H1 (cell line): ENCODE results near the gene FRMD4A. TPM values are rescaled to one million over a fixed set of nuclear protein-coding genes. Genes with fewer than 3 reads are reported as not detected.

Source experiments
- CTCF ChIA-PET: fragments of 300-600 bp; sonication (Branson Sonifier 250); formaldehyde crosslinking; loops from one replicate; lab custom pipeline; 2021; ENCODE audit not compliant: partially characterized antibody; lab: Charles Lee
- POLR2A ChIA-PET: fragments of 300-600 bp; sonication (Branson Sonifier 250); formaldehyde crosslinking; loops from one replicate; lab custom pipeline; 2021; ENCODE audit warnings: inconsistent platforms; ENCODE audit not compliant: partially characterized antibody; lab: Charles Lee
- DNase-seq, 2 experiments: peaks; one replicate each; pipeline versions ENCODE4 v3.0.0 to v3.0.0-alpha.2; 2010 to 2022; ENCODE audit warnings: low spot score in 2 of 2, low read depth in 1 of 2, mixed read lengths in 1 of 2
- FAIRE-seq: peaks from 2 replicates; lab custom pipeline; 2011; peaks lifted over from hg19 to GRCh38; lab: Jason Lieb, UNC
- H2AFZ ChIP-seq: 2 replicates; pipeline ENCODE4 v1.8.1; 2012; ENCODE audit warnings: low read length, inconsistent platforms
- H2AK5ac ChIP-seq: 2 replicates; pipeline ENCODE4 v1.6.1; 2013; ENCODE audit warnings: low read depth, low read length
- H2BK120ac ChIP-seq: replicated peaks from 2 replicates; pipeline ENCODE3; 2013; ENCODE audit warnings: low read depth, low read length, inconsistent platforms
- H2BK12ac ChIP-seq: 2 replicates; pipeline ENCODE4 v1.6.1; 2013; ENCODE audit warnings: low read depth, low read length
- H2BK15ac ChIP-seq: 2 replicates; pipeline ENCODE4 v1.6.1; 2013; ENCODE audit warnings: low read length
- H2BK20ac ChIP-seq: 2 replicates; pipeline ENCODE4 v1.6.1; 2013; ENCODE audit warnings: low read length
- H2BK5ac ChIP-seq: 2 replicates; pipeline ENCODE4 v1.6.1; 2013; ENCODE audit warnings: low read depth, low read length
- H3K14ac ChIP-seq: 2 replicates; pipeline ENCODE4 v1.6.1; 2013; ENCODE audit warnings: inconsistent platforms; ENCODE audit not compliant: insufficient read length
- H3K18ac ChIP-seq: 2 replicates; pipeline ENCODE4 v1.6.1; 2013; ENCODE audit warnings: low read length; ENCODE audit errors: extremely low read depth
- H3K23ac ChIP-seq: 2 replicates; pipeline ENCODE4 v1.6.1; 2013; ENCODE audit warnings: inconsistent platforms; ENCODE audit not compliant: insufficient read length
- H3K23me2 ChIP-seq: 2 replicates; pipeline ENCODE4 v1.6.1; 2013; ENCODE audit warnings: low read depth, low read length
- H3K27ac ChIP-seq: 2 replicates; pipeline ENCODE4 v1.6.1; 2011; ENCODE audit warnings: low read depth, low read length, inconsistent platforms
- H3K27me3 ChIP-seq, 4 experiments: replicated peaks in 1 of 4; 1 replicate in 1 of 4; 2 replicates in 3 of 4; pipeline versions ENCODE4 v1.6.1 to v1.8.1; 2011 to 2013; ENCODE audit warnings: low read length in 3 of 4, mild to moderate bottlenecking in 3 of 4, inconsistent platforms in 2 of 4, mixed read lengths in 2 of 4, moderate library complexity in 1 of 4; ENCODE audit not compliant: control insufficient read depth in 3 of 4, insufficient read depth in 3 of 4; ENCODE audit errors: extremely low read depth in 1 of 4
- H3K36me3 ChIP-seq, 4 experiments: 2 replicates each; pipeline versions ENCODE4 v1.6.1 to v1.8.1; 2011 to 2013; ENCODE audit warnings: mild to moderate bottlenecking in 4 of 4, low read length in 3 of 4, moderate library complexity in 2 of 4, control low read depth in 1 of 4, inconsistent platforms in 1 of 4; ENCODE audit not compliant: insufficient read depth in 4 of 4, control insufficient read depth in 2 of 4
- H3K4ac ChIP-seq: replicated peaks from 2 replicates; pipeline ENCODE3; 2013; ENCODE audit warnings: low read length, low read depth, mixed read lengths, inconsistent platforms; ENCODE audit not compliant: insufficient read length
- H3K4me1 ChIP-seq, 4 experiments: replicated peaks in 1 of 4; 1 replicate in 1 of 4; 2 replicates in 3 of 4; pipeline versions ENCODE4 v1.6.1 to v1.8.1; 2011 to 2013; ENCODE audit warnings: low read length in 3 of 4, inconsistent platforms in 2 of 4, mixed read lengths in 1 of 4; ENCODE audit not compliant: insufficient read depth in 4 of 4, control insufficient read depth in 3 of 4
- H3K4me2 ChIP-seq, 2 experiments: 2 replicates each; pipeline versions ENCODE4 v1.6.1 to v1.8.1; 2011 to 2013; ENCODE audit warnings: low read depth in 2 of 2, low read length in 2 of 2, control low read depth in 1 of 2, inconsistent platforms in 1 of 2, mild to moderate bottlenecking in 1 of 2; ENCODE audit not compliant: insufficient read depth in 1 of 2
- H3K4me3 ChIP-seq, 4 experiments: fragments of 200-600, 300-600 bp in 1 of 4; sonication (generic), shearing (Covaris generic), sonication (Bioruptor Twin) in 1 of 4; 2 replicates each; pipeline versions ENCODE4 v1.5.1 to v1.8.1; 2011 to 2016; ENCODE audit warnings: low read length in 4 of 4, low read depth in 3 of 4, control low read depth in 2 of 4, inconsistent platforms in 2 of 4, mild to moderate bottlenecking in 2 of 4, mixed read lengths in 1 of 4, moderate library complexity in 1 of 4; ENCODE audit not compliant: insufficient read depth in 2 of 4; ENCODE audit errors: extremely low read depth in 1 of 4
- H3K56ac ChIP-seq: replicated peaks from 2 replicates; pipeline ENCODE3; 2013; ENCODE audit warnings: low read depth, mild to moderate bottlenecking, mixed read lengths, low read length, inconsistent platforms; ENCODE audit not compliant: insufficient read length
- H3K79me1 ChIP-seq: 2 replicates; pipeline ENCODE4 v1.6.1; 2013; ENCODE audit warnings: low read depth, low read length, control low read depth
- H3K79me2 ChIP-seq, 2 experiments: 2 replicates each; pipeline versions ENCODE4 v1.6.1 to v1.8.1; 2012 to 2013; ENCODE audit warnings: low read length in 2 of 2, mild to moderate bottlenecking in 2 of 2, inconsistent platforms in 1 of 2; ENCODE audit not compliant: insufficient read depth in 2 of 2, control insufficient read depth in 1 of 2
- H3K9ac ChIP-seq, 4 experiments: replicated peaks in 1 of 4; 1 replicate in 1 of 4; 2 replicates in 3 of 4; pipeline versions ENCODE4 v1.6.1 to v1.8.1; 2011 to 2013; ENCODE audit warnings: low read depth in 3 of 4, low read length in 3 of 4, control low read depth in 2 of 4, mild to moderate bottlenecking in 2 of 4, moderate library complexity in 2 of 4, inconsistent platforms in 1 of 4; ENCODE audit errors: extremely low read depth in 1 of 4
- H3K9me3 ChIP-seq, 2 experiments: 2 replicates each; pipeline versions ENCODE4 v1.6.1 to v1.8.1; 2012 to 2013; ENCODE audit warnings: mild to moderate bottlenecking in 2 of 2, moderate library complexity in 2 of 2, control low read depth in 1 of 2, inconsistent platforms in 1 of 2, low read depth in 1 of 2, low read length in 1 of 2, mixed read lengths in 1 of 2; ENCODE audit not compliant: insufficient read depth in 2 of 2
- H4K20me1 ChIP-seq, 2 experiments: replicated peaks in 1 of 2; 2 replicates each; pipeline versions ENCODE3 to v1.8.1; 2011 to 2013; ENCODE audit warnings: inconsistent platforms in 2 of 2, low read length in 2 of 2, mild to moderate bottlenecking in 1 of 2; ENCODE audit not compliant: insufficient read depth in 2 of 2, control insufficient read depth in 1 of 2
- H4K5ac ChIP-seq: 2 replicates; pipeline ENCODE4 v1.6.1; 2013; ENCODE audit warnings: low read length, low read depth, mixed read lengths, inconsistent platforms; ENCODE audit not compliant: insufficient read length
- H4K8ac ChIP-seq: 2 replicates; pipeline ENCODE4 v1.8.0; 2013; ENCODE audit warnings: mild to moderate bottlenecking, moderate library complexity, low read length, inconsistent platforms; ENCODE audit not compliant: insufficient read depth; ENCODE audit errors: extremely low read depth
- H4K91ac ChIP-seq: replicated peaks from 2 replicates; pipeline ENCODE3; 2013; ENCODE audit warnings: low read length, mixed read lengths, inconsistent platforms; ENCODE audit not compliant: insufficient read length
- EP300 ChIP-seq, 2 experiments: IDR thresholded peaks; 1 replicate in 1 of 2; 2 replicates in 1 of 2; pipeline ENCODE4 v1.6.1; 2011 to 2012; ENCODE audit warnings: low read depth in 2 of 2, low read length in 2 of 2, mild to moderate bottlenecking in 2 of 2, borderline replicate concordance in 1 of 2, inconsistent platforms in 1 of 2, moderate library complexity in 1 of 2
- RAD21 ChIP-seq, 2 experiments: IDR thresholded peaks in 1 of 2; conservative IDR thresholded peaks in 1 of 2; 2 replicates each; pipeline ENCODE4 v1.6.1; 2011; ENCODE audit warnings: low read depth in 2 of 2, low read length in 2 of 2, improper control_type of control experiment in 1 of 2, inconsistent platforms in 1 of 2, mild to moderate bottlenecking in 1 of 2, moderate library complexity in 1 of 2
- WGBS, 2 experiments: shearing (Covaris generic) in 1 of 2; methylation state at CpG; one replicate each; pipeline versions ENCODE4 v1.1.6 to v1.1.7; 2013 to 2015; ENCODE audit warnings: low lambda C conversion rate in 2 of 2, mixed read lengths in 2 of 2, inconsistent platforms in 1 of 2, low coverage in 1 of 2, missing lambda C conversion rate in 1 of 2; ENCODE audit not compliant: insufficient replicate concordance in 2 of 2, insufficient coverage in 1 of 2, insufficient read length in 1 of 2; ENCODE audit errors: extremely low coverage in 1 of 2, missing lambda C conversion rate in 1 of 2; 5-methylcytosine and 5-hydroxymethylcytosine counted together
- polyA plus RNA-seq, 7 experiments: library from polyadenylated mRNA; depleted of rRNA in 3 of 7; stranded (reverse) in 5 of 7; unstranded in 2 of 7; fragments of >200 nt in 5 of 7; fragments of 200-250 nt in 2 of 7; gene quantifications; 1 replicate in 5 of 7; 2 replicates in 1 of 7; 4 replicates in 1 of 7; pipeline versions ENCODE4 v1.2.1 to v1.2.3, GENCODE V29; 2011 to 2013; ENCODE audit warnings: missing spikeins in 2 of 7, mixed read lengths in 2 of 7
- total RNA-seq: library from RNA; stranded (reverse); fragmentation: NEBNext Ultra II Directional; extraction: Animal tissue kit (Norgen Biotek cat#: 25700); gene quantifications from 2 replicates; pipeline ENCODE4 v1.2.1, GENCODE V29; 2021
- TF ChIP-seq, protein P1 (sequence below), 3 experiments: IDR thresholded peaks; 1 replicate in 2 of 3; 2 replicates in 1 of 3; pipeline versions ENCODE4 v1.5.1 to v1.6.1; 2011; ENCODE audit warnings: low read length in 3 of 3, mild to moderate bottlenecking in 3 of 3, inconsistent platforms in 2 of 3, low read depth in 1 of 3, moderate library complexity in 1 of 3; ENCODE audit not compliant: insufficient read depth in 1 of 3; ENCODE audit errors: control extremely low read depth in 1 of 3

Gene FRMD4A
- total and polyA plus RNA-seq, 2 of the 8 experiments (the other 6 are each of a cell fraction or from before 2014, with no cell fraction given), result 38.6 to 39.6 TPM

DNA sequence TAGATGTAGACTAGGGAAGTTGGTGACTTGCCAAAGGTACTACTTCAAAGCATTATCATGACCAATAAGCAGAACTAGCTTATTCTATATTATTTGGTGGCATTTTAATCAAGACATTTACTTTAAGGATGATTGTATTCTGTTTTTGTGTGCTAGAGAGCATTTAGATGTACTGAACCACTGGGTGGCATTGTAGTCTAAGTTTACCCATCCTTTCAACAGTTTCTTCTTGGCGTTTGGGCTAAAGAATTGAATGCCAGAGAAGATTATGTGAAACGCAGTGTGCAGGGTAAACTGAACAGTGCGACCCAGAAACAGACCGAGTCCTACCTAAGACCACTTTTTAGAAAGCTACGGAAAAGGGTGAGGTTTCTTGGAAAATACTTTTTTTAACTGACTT, 717.2 kb downstream of the FRMD4A start:
- Histone ChIP-seq H3K36me3 (peaks cover 0 to 14% (median 5%) of the 10 kb centered on the region in 4 experiments; a peak in 4 of 8 replicates), H3K4me1 (peaks cover 0 to 10% (median 2%) of the 10 kb centered on the region in 4 experiments; a peak in 5 of 7 replicates), H3K4ac (no peak overlapping the region), H4K5ac (no peak overlapping the region)
- CTCF ChIA-PET, result interaction anchor here (0.6 to 5.5 kb wide), 19 partner anchors 9 to 1423 kb away, joined by 3 to 29 read pairs (median 4); no protein-coding TSS in a partner anchor
- TF ChIP-seq RAD21 (IDR thresholded peaks at IDR 0.05 in 1 of 2, conservative IDR thresholded peaks at IDR 0.05 in 1 of 2; ENCODE audit: low read depth in 2 of 2, low read length in 2 of 2) (peak; percentile 64 to 66), EP300 (IDR thresholded peaks at IDR 0.05; ENCODE audit: borderline replicate concordance in 1 of 2, low read depth in 2 of 2, low read length in 2 of 2) (no peak)
- TF ChIP-seq, protein P1, sequence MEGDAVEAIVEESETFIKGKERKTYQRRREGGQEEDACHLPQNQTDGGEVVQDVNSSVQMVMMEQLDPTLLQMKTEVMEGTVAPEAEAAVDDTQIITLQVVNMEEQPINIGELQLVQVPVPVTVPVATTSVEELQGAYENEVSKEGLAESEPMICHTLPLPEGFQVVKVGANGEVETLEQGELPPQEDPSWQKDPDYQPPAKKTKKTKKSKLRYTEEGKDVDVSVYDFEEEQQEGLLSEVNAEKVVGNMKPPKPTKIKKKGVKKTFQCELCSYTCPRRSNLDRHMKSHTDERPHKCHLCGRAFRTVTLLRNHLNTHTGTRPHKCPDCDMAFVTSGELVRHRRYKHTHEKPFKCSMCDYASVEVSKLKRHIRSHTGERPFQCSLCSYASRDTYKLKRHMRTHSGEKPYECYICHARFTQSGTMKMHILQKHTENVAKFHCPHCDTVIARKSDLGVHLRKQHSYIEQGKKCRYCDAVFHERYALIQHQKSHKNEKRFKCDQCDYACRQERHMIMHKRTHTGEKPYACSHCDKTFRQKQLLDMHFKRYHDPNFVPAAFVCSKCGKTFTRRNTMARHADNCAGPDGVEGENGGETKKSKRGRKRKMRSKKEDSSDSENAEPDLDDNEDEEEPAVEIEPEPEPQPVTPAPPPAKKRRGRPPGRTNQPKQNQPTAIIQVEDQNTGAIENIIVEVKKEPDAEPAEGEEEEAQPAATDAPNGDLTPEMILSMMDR (IDR thresholded peaks at IDR 0.05; ENCODE audit: control extremely low read depth in 1 of 3, insufficient read depth in 1 of 3, low read depth in 1 of 3, low read length in 3 of 3), result peak in 2 of 3 experiments; percentile 40 to 42; a peak in 2 of 4 replicates
- TF ChIP-seq, all 59 proteins: peak for 2
- H4K91ac ChIP-seq, result no peak overlapping the region
- no peaks in the 10 kb centered on the region for H3K27me3 ChIP-seq
- POLR2A ChIA-PET, result no interaction called here
- H3K79me2 ChIP-seq, result no peaks in the 10 kb centered on the region
- H2AK5ac ChIP-seq, result no peak overlapping the region
- H3K56ac ChIP-seq, result no peak overlapping the region
- no peak overlapping the region for H2BK15ac ChIP-seq
- 86% methylated on average over 5 of the region's 5 CpGs; no CpG with 5 or more reads in 1 of the 2 experiments for WGBS, 2 experiments
- H3K23me2 ChIP-seq, result no peaks in the 10 kb centered on the region
- H3K4me3 ChIP-seq, result no peak overlapping the region
- H3K27ac ChIP-seq, result no peak overlapping the region
- H3K9ac ChIP-seq, result no peak overlapping the region
- no peak overlapping the region for H2BK5ac ChIP-seq
- H3K23ac ChIP-seq, result no peak overlapping the region
- H3K14ac ChIP-seq, result no peak overlapping the region
- H3K18ac ChIP-seq, result no peak overlapping the region
- no peak overlapping the region for H2BK12ac ChIP-seq
- no peaks in the 10 kb centered on the region for H3K9me3 ChIP-seq
- H4K20me1 ChIP-seq, result no peaks in the 10 kb centered on the region
- no peak overlapping the region for H2BK20ac ChIP-seq
- DNase-seq (no peak), FAIRE-seq (no peak)
- H4K8ac ChIP-seq, result no peak overlapping the region
- no peak overlapping the region for H3K4me2 ChIP-seq
- H2BK120ac ChIP-seq, result no peak overlapping the region
- H2AFZ ChIP-seq, result no peak overlapping the region
- H3K79me1 ChIP-seq, result no peaks in the 10 kb centered on the region
